ENCODE measurements around the gene DNAJB1.
"Not testable (repeated sequence)": the region's sequence is repeated elsewhere in the genome, so short reads cannot be mapped to it uniquely, and the experiment has no call there.

The DNAJB1 gene

DNA sequence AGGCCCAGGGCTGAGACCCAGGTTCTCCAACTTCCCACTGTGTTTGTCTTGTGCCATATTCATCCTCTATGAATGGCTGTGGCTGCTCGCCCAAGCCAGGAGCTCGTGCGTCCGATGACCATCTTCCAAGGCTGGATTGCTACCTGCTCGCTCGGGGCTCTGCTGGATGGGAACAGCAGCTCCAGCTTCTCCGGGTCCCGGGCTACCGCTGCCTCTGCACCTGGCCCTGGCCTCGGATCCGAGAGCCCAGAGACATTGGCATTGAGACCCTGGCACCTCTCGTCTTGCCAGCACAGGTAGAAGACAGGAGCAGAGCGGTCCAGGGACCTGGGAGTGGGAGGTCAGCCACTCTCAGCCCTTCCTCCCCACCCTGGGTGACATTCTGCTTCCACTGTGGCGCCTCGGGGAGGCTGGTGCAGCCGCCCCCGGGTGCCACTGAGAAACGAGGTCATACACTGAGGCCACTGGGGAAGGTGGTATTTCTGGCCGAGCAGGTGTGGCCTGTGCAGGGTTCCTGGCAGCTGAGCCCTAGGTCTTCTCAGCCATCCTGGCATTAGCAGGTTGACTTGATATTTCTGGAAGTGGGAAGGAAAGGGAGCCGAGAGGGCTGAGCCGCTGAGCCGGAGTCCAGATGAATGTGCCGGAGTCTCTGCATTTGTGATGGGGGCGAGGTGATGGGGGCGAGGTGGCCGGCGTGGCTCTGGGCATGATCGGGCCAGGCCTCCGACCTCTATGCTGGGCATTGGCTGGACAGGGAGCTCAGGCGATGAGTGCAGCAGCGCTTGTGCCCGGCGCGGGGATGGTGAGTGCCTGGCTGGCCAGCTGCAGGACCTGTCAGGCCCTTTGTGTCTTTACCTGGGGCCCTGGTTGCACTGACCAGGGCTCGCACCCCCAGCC is 35.1 kb upstream of the DNAJB1 start:
- in situ Hi-C loops (cut with MboI; ENCODE audit: low sequenced_read_pairs): no loop called here

- in situ Hi-C loops (cut with MboI; ENCODE audit: low sequenced_read_pairs): not testable (repeated sequence)
These were observed 33.8 kb upstream of the DNAJB1 start for GRCh38 chr19:14552006-14552360.

DNA sequence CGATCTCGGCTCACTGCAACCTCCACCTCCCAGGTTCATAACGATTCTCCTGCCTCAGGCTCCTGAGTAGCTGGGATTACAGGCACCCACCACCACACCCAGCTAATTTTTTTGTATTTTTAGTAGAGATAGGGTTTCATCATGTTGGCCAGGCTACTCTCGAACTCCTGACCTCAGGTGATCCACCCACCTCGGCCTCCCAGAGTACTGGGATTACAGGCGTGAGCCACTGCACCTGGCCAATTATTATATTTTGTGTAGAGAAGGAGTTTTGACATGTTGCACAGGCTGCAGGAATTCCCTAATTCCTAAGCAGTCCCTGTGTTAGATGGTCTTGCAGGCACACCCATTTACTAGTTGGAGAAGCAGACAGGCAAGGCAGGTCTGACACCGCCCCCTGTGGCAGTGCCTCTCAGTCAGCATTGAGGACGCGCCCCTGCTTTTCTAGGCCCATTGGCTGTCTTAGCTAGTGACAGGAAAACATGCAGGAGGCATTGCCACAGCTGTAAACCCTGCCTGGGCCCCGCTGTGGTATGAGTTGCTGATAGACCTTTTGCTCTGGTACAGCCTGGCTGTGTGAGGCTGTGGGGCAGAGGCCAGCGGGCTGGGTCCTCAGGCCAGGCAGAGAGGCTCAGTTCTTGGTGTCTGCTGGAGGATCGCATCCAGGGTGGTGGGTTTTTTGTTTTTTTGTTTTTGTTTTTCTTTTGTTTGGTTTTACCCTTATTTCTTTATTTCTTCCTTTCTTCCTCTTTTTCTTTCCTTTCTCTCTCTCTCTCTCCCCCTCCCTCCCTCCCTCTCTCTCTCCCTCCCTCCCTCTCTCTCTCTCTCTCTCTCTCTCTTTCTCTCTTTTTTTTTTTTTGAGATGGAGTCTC is 33.2 kb upstream of the DNAJB1 start:
- in situ Hi-C loops (cut with MboI; ENCODE audit: low sequenced_read_pairs): not testable (repeated sequence)

DNA sequence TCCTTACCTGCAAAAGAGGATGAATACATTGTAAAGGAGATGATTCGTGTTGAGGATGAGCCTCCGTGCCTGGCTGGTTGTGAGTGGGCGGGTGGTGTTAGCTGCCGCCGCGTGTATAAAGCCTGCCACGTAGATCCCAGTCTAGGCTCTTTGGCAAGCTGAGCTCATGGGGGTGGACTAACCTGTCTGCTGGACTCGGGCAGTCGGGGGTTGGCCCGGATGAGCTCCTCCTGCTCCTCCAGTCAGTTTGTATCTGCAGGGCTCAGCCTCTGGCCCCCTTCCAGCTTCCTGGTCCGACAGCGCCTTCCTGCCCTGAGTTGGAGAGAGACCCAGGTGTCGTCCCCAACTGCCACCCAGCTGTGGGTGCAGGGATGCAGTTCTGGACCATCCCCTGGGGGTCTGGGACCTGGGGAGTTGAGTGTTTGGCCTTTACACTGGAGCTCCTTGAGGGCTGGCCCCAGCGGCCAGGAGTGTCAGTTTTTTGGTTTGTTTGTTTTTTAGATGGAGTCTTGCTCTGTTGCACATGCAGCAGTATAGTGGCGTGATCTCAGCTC is 32.1 kb upstream of the DNAJB1 start:
- in situ Hi-C loops (cut with MboI; ENCODE audit: low sequenced_read_pairs): no loop called here

GRCh38 chr19:14545716-14546082 is 27.5 kb upstream of the DNAJB1 start:
- in situ Hi-C loops (cut with MboI; ENCODE audit: low sequenced_read_pairs): no loop called here

GRCh38 chr19:14544977-14545715 is 26.9 kb upstream of the DNAJB1 start:
- in situ Hi-C loops (cut with MboI; ENCODE audit: low sequenced_read_pairs): no loop called here

- in situ Hi-C loops (cut with MboI; ENCODE audit: low sequenced_read_pairs): no loop called here
These were observed 25.9 kb upstream of the DNAJB1 start for GRCh38 chr19:14544047-14544446.

- in situ Hi-C loops (cut with MboI; ENCODE audit: low sequenced_read_pairs): no loop called here
These were observed 24.6 kb upstream of the DNAJB1 start for GRCh38 chr19:14542711-14543328.

GRCh38 chr19:14541979-14542378 is 23.8 kb upstream of the DNAJB1 start:
- in situ Hi-C loops (cut with MboI; ENCODE audit: low sequenced_read_pairs): not testable (repeated sequence)

GRCh38 chr19:14540741-14541525 is 22.7 kb upstream of the DNAJB1 start:
- in situ Hi-C loops (cut with MboI; ENCODE audit: low sequenced_read_pairs): no loop called here

DNA sequence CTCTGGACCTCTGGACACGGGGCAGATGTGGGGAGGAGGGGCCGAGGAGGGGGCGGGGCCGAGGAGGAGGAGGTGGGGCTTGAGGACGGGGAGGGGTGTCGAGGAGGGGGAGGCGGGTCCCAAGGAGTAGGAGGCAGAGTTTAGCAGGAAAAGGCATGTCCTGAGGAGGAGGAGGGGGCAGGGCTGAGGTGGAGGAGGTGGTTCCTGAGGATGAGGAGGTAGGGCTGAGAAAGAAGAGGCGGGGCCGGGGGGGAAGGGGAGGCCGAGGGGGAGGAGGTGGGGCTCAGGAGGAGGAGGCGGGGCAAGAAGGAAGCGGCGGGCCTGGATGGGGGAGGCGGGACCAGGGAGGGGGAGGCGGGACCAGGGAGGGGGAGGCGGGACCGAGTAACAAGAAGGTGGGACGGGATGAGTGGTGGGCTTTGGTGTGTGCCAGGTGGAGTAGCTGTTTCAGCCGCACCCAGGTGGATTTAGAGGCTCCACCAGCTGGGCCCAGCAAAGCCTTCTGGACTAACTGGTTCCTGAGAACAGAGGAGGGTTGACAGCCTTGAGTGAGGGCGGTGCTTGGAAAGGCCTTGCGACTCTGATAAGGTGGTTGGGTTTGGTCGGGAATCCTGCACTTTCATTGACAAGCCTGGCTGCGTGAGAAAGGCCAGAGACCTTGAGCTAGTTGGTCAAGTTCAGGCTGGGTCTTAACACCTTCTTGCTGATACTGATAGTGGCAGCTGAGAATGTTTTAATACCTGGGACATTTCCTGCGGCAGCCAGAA is 18.9 kb upstream of the DNAJB1 start:
- in situ Hi-C loops (cut with MboI; ENCODE audit: low sequenced_read_pairs): no loop called here

DNA sequence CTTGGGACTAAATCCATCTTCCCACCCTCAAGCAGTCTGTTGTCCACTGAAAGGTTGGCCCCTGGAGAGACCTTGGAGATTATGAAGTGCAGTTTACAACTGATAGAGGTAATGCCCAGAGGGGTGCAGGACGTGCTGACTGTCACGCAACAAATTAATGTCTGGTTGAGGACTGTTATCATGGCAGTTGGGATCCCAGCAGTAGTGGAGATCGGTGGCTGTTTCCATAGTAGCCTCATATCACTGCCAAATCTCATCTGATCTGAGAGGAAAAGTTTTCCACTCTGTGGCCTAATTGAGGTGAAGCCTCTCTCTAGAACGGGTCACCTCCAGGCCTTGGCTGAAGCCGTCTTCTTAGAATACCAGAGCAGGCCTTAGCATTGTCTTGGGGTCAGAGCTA is 15.3 kb upstream of the DNAJB1 start:
- in situ Hi-C loops (cut with MboI; ENCODE audit: low sequenced_read_pairs): no loop called here

DNA sequence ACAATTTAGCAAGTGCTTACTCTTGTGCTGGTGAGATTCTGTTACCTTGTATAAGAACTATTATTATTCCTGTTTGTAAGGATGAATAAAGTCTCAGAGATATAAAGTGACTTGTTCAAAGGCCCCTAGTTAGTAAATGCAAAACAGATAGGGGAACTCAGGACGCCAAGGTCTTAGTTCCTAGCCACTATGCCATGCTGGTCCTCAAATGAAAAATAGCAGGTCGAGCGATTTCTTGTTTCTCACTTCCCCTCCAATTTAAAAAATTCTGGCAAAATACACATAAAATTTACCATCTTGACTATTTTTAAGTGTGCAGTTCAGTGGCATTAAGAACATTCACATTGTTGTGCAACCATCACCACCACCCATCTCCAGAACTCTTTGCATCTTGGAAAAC is 12.3 kb upstream of the DNAJB1 start:
- in situ Hi-C loops (cut with MboI; ENCODE audit: low sequenced_read_pairs): no loop called here

DNA sequence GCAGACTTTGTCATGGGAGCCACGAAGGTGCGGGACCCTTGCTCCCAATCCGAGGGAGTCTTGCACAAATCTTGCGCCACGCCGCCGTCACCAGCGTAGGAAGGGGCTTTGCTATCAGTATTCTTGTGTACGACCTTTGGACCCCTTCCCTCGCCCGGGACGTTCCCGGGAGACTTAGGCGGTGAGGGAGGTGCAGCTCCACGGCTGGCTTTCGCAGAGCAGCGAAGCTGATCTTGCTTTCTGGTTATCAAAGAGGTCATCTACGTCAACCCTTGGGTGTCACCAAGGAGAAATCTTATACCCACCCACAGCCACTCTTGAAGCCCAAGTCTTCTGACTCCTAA is 11.8 kb upstream of the DNAJB1 start:
- in situ Hi-C loops (cut with MboI; ENCODE audit: low sequenced_read_pairs): no loop called here

DNA sequence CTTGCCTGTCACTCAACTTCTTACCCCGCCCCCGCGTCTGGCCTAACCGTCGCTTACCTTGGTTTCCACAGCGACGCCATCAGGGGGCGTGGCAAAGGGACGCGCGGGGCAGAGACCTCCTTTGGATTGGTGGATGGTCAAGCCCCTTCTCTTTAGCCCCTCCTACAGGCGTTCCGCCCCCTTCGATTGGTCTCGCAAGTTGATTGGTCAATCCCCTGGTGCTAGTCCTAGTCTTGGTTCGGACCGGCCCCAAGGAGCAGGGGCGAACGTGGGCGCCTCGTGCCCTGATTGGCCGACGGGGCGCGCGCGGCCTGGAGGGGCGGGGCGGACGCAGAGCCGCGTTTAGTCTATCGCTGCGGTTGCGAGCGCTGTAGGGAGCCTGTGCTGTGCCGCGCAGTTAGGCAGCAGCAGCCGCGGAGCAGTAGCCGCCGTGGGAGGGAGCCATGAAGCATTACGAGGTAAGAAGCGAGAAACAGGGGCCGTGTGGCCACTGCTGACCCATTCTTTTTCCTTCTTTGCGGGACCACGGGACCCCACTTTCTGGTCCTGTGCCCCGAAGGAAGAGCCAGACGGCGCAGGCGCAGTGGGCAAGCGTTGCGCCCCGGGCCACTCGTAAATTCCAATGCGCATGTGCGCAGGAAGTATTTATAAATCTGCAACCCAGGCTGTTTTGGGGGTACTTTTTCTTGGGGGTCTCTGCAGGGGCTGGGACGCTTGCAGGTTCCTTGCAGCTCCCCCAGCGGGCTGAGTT is 11.2 kb upstream of the DNAJB1 start, which contains the start of gene TECR:
Gene TECR, plus strand, starts transcription at position 341 of the 751 bp plus-strand sequence. Its CDS starts 103 bp downstream, at position 444.
- in situ Hi-C loops (cut with MboI; ENCODE audit: low sequenced_read_pairs): no loop called here

- in situ Hi-C loops (cut with MboI; ENCODE audit: low sequenced_read_pairs): no loop called here
These were observed 10.4 kb upstream of the DNAJB1 start for GRCh38 chr19:14528419-14529253.

DNA sequence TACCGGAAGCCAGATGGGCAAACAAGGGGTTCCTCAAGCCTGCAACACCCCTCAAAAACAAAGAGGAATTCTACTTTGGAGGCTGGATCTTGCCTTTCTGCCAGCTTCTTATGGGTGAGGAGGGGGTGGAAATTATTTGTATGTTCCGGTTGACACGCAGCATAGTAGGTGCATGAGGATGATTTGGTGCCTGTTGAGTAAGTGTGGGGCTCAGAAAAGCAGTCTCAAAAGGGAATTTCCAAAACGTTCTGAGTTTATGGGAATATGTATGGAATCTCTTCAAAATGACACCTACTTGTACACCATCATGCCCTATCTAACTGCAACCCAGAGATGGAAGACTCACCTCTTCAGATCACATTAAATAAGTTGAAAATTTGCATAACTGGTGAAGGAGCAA is 8.2 kb upstream of the DNAJB1 start:
- in situ Hi-C loops (cut with MboI; ENCODE audit: low sequenced_read_pairs): no loop called here
